Stimulated activated CD8-positive, alpha-beta memory T cell treated with anti-CD3 and anti-CD28 coated beads, Interleukin-7, amount 100 ng/mL, for 48 hours (primary cell): ENCODE measurements around the gene YAF2.
A peak's percentile ranks its signal among the peaks of the same experiment; 100 is the strongest.

Source experiments
- DNase-seq, 2 donors: peaks; one replicate each; pipeline ENCODE4 v3.0.0-alpha.2; 2020; ENCODE audit warnings: low read depth in 1 of 2; ENCODE audit errors: extremely low read depth in 1 of 2

The YAF2 gene

DNA sequence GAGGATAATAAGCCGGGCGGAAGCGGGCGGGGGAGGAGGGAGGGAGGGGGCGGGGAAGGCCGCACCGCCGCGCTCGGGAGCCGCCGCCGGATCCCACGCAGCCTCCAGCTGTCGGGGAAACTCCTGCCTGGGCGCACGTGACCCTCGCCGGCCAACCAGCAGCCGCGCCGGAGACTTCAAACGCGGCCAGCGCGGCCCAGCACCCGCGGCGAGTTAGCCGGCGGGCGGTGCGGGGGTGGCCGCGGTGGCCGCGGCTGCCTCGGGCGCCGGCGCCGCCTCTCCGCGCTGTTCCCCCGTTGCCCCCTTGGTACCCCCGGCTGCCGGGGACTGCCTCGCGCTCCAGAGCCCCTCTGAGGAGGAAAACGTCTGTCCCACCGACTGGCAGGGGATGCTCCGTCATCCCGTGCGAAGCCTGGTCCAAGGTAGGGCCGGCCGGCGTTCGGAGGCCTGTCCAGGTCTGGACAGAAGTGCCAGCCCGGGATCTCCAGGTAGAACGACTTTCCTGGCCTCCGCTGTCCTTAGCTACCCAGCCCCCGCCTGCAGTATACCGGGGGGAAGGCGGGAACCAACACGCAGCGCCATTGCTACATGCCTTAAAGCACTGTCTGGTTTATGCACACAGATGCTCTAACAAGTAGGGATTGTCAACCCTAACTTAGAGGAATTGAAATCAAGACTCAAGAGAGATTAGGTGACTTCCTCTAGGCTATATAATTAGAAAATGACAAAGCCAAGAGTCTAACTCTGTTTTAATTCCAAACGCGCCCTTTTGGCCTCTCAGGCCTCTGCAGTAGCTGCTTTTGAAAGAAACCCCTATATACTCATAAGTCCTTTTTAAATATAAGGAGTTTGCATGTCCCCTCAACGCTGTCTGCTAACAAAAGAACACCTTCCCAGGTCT is at the start of gene YAF2:
YAF2 (minus strand) TSS at position 9 of the 901 bp plus-strand sequence. CDS start 68 bp downstream, outside the sequence.
- peak; percentile 80 to 82 for DNase-seq

DNA sequence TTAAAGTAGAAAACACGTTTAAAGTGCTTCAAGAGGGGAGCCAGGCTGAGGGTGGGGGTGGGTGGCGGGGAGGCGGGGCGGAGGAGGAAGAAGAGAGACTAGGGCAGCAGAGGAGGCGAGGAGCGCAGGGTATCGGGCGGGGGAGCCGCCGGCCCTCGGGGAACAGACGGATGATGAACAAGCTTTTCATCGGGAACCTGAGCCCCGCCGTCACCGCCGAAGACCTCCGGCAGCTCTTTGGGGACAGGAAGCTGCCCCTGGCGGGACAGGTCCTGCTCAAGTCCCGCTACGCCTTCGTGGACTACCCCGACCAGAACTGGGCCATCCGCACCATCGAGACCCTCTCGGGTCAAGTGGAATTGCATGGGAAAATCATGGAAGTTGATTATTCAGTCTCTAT is 48.7 kb upstream of the YAF2 start:
- DNase-seq: no peak

- no peak for DNase-seq
These were observed 47.4 kb upstream of the YAF2 start for GRCh38 chr12:42285431-42285830.

- DNase-seq: no peak
These were observed 46.8 kb upstream of the YAF2 start for GRCh38 chr12:42284876-42285275.

DNA sequence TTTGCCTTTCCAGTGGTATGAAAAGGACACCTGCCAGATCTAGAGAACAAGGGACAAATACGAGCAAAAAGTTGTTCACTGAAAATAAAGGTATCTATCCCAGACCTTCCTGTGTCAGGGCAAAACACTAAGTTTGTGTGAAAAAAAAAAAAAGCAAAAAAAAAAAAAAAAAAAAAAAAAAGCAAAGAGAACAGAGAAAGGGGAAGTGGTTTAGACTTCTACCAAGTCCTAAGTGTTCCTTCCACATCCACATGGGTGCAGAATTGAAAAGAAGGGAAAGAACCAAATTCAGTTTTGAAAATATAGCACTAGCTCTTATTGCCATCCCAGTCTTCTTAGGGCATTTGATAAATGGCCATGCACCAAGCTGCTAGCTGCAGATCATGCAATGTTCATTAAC is 46.1 kb upstream of the YAF2 start:
- no peak for DNase-seq

DNA sequence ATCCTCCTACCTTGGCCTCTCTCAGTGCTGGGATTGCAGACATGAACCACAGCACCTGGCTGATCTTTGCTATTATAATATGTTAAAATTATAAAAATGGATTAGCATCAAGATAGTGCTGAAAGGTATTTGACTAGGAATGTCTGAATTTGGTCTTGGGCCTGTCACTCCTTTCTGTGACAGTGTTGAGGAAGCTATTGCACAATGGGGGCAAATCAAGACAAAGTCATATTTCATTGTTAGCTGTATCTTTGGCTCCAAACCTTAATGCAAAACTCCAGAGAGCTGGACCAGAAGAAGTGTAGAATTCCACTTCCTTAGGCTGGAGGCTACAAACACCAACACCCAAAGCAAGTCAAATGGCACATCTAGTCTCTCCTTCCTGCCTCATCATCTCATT is 45.7 kb upstream of the YAF2 start:
- DNase-seq: no peak

DNA sequence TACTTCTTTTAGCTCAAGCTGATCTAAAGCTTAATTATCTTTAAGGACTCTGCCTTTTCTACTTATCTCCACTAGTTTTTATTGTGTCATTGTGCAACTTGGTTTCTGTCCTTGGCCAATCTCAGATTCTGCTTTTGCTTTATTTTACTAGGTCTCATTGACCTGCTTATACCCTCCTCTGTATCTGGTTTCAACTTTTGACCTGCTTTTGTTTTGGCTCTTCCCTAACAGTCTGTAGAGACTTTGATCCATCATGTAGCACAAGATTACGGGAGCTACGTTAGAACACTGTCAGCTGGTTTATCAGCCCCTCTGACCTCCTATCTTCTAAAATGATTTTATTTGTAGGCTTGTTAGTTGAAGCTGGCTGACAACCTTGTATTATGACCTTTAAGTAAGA is 44.2 kb upstream of the YAF2 start:
- DNase-seq: no peak

DNA sequence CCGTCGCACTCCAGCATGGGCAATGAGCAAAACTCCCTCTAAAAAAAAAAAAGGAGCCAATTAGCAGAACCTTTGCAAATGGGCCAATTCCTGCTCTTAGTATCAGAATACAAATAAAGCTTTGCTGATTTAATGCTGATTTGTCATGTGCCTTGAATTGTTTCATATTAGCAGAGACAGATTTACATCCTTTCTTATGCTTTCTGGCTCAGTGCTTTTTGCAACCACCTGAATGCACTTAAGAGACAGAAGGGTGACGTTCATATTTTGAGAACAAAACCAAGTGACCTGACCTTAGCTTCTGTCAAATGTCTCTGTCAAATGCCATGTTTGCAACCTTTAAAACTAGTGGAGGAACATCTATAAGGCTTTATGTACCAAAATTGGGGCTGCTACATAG is 43.8 kb upstream of the YAF2 start:
- DNase-seq: no peak

DNA sequence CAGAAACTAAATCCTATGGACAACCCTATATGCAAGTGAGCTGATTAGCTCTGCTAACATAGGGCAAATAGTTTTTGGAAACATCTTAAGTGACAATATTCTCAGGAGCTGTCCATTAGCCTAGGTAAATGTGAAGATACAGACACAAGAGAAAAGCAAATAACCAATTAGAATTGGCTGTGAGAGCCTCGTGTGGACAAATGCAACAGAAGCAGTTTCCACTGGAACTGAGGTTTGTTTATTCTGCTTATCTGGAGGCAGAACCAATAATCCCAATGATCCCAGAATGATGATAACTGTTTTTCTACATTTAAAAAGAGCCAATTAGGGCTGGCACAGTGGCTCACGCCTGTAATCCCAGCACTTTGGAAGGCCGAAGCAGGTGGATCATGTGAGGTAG is 43.2 kb upstream of the YAF2 start:
- no peak for DNase-seq

DNA sequence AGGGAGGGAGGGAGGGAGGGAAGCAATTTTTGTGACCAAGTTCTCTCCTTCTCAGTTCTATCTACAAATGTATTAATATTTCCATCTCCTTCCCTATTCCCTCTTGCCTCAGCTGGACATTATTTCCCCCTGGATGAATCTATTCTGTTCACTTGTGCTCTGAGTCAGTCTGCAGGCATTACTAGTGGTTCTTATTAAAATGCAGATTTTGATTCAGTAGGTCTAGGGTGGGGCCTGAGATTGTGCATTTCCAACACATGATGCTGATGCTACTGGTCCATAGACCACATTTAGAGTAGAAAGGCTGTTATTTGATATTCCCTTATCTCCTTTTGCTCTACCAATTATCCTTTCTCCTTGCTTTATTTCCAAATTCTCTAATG is 40.1 kb upstream of the YAF2 start:
- DNase-seq: no peak

GRCh38 chr12:42277396-42278127 is 39.5 kb upstream of the YAF2 start:
- no peak for DNase-seq

DNA sequence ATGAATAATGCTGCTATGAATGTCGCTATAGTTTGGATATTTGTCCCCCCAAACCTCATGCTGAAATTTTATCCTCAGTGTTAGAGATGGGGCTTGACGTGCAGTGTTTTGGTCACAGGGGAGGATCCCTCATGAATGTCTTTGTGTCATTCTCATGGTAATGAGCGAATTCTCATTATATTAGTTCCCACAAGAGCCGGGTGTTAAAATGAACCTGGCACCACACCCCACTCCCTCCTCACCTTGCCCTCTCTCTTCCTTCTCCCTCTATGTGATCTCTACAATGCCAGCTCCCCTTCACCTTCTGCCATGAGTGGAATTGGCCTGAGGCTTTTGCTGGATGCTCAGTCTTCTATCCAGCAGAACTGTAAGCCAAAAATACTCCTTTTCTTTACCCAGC is 37.5 kb upstream of the YAF2 start:
- DNase-seq: no peak

- DNase-seq: no peak
These were observed 35.7 kb upstream of the YAF2 start for GRCh38 chr12:42273706-42274105.

- DNase-seq: no peak
These were observed 32.5 kb upstream of the YAF2 start for GRCh38 chr12:42270596-42270995.

GRCh38 chr12:42267413-42268190 is 29.6 kb upstream of the YAF2 start:
- DNase-seq: no peak

DNA sequence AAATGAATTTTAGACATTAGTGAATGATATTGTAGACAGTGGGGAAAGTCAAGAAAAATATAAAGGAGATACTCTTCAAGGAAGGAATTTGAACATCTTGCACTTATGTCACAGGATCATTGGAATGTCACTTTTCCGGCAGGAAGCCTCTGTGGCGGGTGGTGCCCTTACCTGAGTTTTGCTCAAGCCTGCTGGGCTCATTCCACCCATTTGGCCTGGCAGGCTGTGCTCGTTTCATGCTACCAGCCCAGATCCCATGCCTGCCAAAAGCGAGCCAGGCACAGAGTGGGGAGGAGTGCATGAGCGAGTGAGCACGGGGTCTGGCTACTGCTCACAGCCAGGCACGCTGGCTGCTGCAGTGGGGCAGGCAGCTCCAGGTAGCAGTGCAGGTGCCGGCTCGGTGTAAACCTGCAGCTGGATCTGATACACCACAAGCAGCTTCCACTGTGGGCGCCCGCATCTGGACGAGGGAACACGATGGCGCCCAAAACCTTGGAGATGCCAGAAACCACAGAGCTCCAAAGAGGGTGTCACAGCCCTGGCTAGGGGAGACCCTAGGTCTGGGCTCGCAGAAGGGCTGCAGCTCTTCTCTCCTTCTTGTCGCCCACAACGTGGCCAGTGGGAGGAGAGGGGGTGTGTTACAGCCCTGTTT is 28.7 kb upstream of the YAF2 start:
- DNase-seq: no peak

DNA sequence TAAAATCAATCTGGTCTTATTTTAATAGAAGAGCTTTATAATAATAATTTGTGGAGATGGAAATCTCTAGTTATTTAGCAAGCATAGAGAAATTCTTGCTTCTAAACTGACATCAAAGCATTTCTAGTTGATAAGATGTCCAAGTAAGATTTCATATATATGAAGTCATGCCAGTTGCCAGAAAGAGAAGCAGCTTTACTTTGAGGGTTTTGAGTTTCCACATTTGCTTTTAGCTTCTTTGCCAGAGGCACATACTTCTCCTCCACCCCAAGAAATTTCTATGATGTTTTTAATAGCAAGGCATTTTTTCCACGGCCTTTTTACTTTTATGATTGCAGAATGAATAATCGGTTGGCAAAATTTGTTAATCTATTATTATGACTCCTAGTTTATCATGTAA is 24.2 kb upstream of the YAF2 start:
- DNase-seq: no peak

- no peak for DNase-seq
These were observed 23.7 kb upstream of the YAF2 start for GRCh38 chr12:42261708-42262107.

- no peak for DNase-seq
These were observed 22.5 kb upstream of the YAF2 start for GRCh38 chr12:42260518-42260917.

GRCh38 chr12:42259699-42260098 is 21.7 kb upstream of the YAF2 start:
- no peak for DNase-seq

GRCh38 chr12:42255866-42256261 is 17.8 kb upstream of the YAF2 start:
- DNase-seq: no peak
